Neutrophil (primary cell): Measurements from ENCODE around the gene CDC37.

Source experiments
- H3K27ac ChIP-seq: fragments of 200-600 bp; sonication (generic); 2 replicates; pipeline ENCODE4 v1.5.1; 2016; ENCODE audit warnings: mild to moderate bottlenecking, moderate library complexity
- H3K27me3 ChIP-seq: fragments of 200-600 bp; sonication (generic); 2 replicates; pipeline ENCODE4 v1.6.0; 2016; ENCODE audit warnings: mild to moderate bottlenecking
- H3K36me3 ChIP-seq: fragments of 200-600 bp; sonication (generic); 2 replicates; pipeline ENCODE4 v1.5.1; 2017
- H3K4me1 ChIP-seq, 2 experiments: fragments of 200-600 bp in 1 of 2; sonication (generic) in 1 of 2; 1 replicate in 1 of 2; 2 replicates in 1 of 2; pipeline versions ENCODE4 v1.5.1 to v1.6.1; 2013 to 2016; ENCODE audit warnings: low read depth in 1 of 2, low read length in 1 of 2, mild to moderate bottlenecking in 1 of 2, moderate library complexity in 1 of 2; ENCODE audit not compliant: control insufficient read depth in 1 of 2, insufficient read depth in 1 of 2
- H3K4me3 ChIP-seq, 2 experiments: fragments of 200-600 bp in 1 of 2; sonication (generic) in 1 of 2; 1 replicate in 1 of 2; 2 replicates in 1 of 2; pipeline ENCODE4 v1.5.1; 2013 to 2016; ENCODE audit warnings: low read depth in 1 of 2, low read length in 1 of 2, mild to moderate bottlenecking in 1 of 2, moderate library complexity in 1 of 2
- H3K9me3 ChIP-seq: fragments of 200-600 bp; sonication (generic); 2 replicates; pipeline ENCODE4 v1.5.1; 2016
- CTCF ChIP-seq: fragments of 200-600 bp; sonication (generic); IDR thresholded peaks from 2 replicates; pipeline ENCODE4 v1.5.1; 2016; ENCODE audit warnings: antibody characterized with exemption

The CDC37 gene

GRCh38 chr19:10422046-10422461 lies 18.7 kb upstream of the CDC37 start:
- Histone ChIP-seq H3K4me1 (peaks cover 25 to 32% of the 10 kb centered on the region in 2 experiments), H3K27ac (no peak overlapping the region), H3K9me3 (no peaks in the 10 kb centered on the region), H3K36me3 (no peaks in the 10 kb centered on the region), H3K4me3 (no peak overlapping the region), H3K27me3 (peaks cover 100% of the 10 kb centered on the region)
- no peak for TF ChIP-seq CTCF

- no peak for TF ChIP-seq CTCF
- no peaks in the 10 kb centered on the region for H3K36me3 ChIP-seq
- H3K27me3 ChIP-seq: peaks cover 100% of the 10 kb centered on the region
- H3K4me1 ChIP-seq: peaks cover 25 to 38% of the 10 kb centered on the region in 2 experiments
- no peak overlapping the region for H3K27ac ChIP-seq
- no peak overlapping the region for H3K4me3 ChIP-seq
- no peaks in the 10 kb centered on the region for H3K9me3 ChIP-seq
Observed at GRCh38 chr19:10421240-10422045, 18.1 kb upstream of the CDC37 start.

- H3K27me3 ChIP-seq: peaks cover 100% of the 10 kb centered on the region
- peaks cover 27 to 43% of the 10 kb centered on the region in 2 experiments for H3K4me1 ChIP-seq
Observed at GRCh38 chr19:10420444-10421239, 17.3 kb upstream of the CDC37 start, which contains the start of gene PDE4A. Gene PDE4A (plus strand): TSS chr19:10420538. CDS start chr19:10420765, 227 bp downstream.

GRCh38 chr19:10419646-10420443 lies 16.5 kb upstream of the CDC37 start:
- peaks cover 19 to 36% of the 10 kb centered on the region in 2 experiments for H3K4me1 ChIP-seq
- H3K36me3 ChIP-seq: no peaks in the 10 kb centered on the region
- H3K4me3 ChIP-seq: no peak overlapping the region
- no peak overlapping the region for H3K27ac ChIP-seq
- peaks cover 100% of the 10 kb centered on the region for H3K27me3 ChIP-seq
- no peak for TF ChIP-seq CTCF
- H3K9me3 ChIP-seq: no peaks in the 10 kb centered on the region

More at GRCh38 chr19:10420444-10421239, 17.3 kb upstream of the CDC37 start, which contains the start of gene PDE4A:
- Histone ChIP-seq H3K9me3 (no peaks in the 10 kb centered on the region), H3K4me3 (no peak within 1 kb of the TSS), H3K27ac (no peak within 1 kb of the TSS), H3K36me3 (no peaks in the 10 kb centered on the region)
- no peak for TF ChIP-seq CTCF

- peaks cover 13 to 29% of the 10 kb centered on the region in 2 experiments for H3K4me1 ChIP-seq
- no peak overlapping the region for H3K4me3 ChIP-seq
- peaks cover 98% of the 10 kb centered on the region for H3K27me3 ChIP-seq
- H3K9me3 ChIP-seq: no peaks in the 10 kb centered on the region
- TF ChIP-seq CTCF: no peak
- no peak overlapping the region for H3K27ac ChIP-seq
- no peaks in the 10 kb centered on the region for H3K36me3 ChIP-seq
Observed at GRCh38 chr19:10419200-10419645, 15.9 kb upstream of the CDC37 start.
